Skeletal muscle cell (primary cell): ENCODE data around the gene CCSAP.
A peak's percentile ranks its signal among the peaks of the same experiment; 100 is the strongest.
"Not testable (repeated sequence)": the region's sequence is repeated elsewhere in the genome, so short reads cannot be mapped to it uniquely, and the experiment has no call there.

Experiments used
- DNase-seq: peaks from one replicate; pipeline ENCODE4 v3.0.0-alpha.2; 2010; ENCODE audit warnings: low read depth
- H3K4me3 ChIP-seq: 2 replicates; pipeline ENCODE4 v1.5.1; 2011; ENCODE audit warnings: low read depth, mild to moderate bottlenecking, control low read depth, low read length, moderate library complexity

Gene CCSAP, protein sequence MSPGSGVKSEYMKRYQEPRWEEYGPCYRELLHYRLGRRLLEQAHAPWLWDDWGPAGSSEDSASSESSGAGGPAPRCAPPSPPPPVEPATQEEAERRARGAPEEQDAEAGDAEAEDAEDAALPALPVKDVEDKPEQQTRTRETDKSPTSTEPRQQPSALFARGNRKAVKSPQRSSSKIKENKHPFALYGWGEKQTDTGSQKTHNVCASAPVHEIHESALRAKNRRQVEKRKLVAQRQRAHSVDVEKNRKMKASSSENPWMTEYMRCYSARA

GRCh38 chr1:229342656-229343569, at the start of gene CCSAP:
Gene CCSAP, minus strand, starts transcription at chr1:229343047. Its CDS starts 582 bp downstream, at chr1:229342465.
- DNase-seq, result no peak
- peak within 1 kb of the TSS; percentile 79 for H3K4me3 ChIP-seq

DNA sequence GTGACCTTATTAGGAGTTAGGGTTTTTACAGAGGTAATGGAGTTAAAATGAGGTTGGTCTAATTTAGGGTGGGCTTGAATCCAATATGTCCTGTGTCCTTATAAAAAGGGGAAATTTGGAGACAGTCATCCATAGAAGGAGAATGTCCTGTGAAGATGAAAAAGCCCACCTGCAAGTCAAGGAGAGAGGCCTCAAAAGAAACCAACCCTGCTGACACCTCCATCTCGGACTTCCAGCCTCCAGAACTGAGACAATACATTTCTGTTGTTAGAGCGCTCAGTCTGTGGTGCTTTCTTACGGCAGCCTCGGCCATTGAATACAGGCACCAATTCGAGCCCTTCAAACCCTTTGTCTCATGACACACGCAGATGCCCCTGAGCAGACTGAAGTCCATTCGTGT, 47.3 kb upstream of the CCSAP start:
- no peak for DNase-seq
- no peak overlapping the region for H3K4me3 ChIP-seq

GRCh38 chr1:229388897-229389580, 46.2 kb upstream of the CCSAP start:
- DNase-seq, result peak; percentile 8
- H3K4me3 ChIP-seq, result no peak overlapping the region

DNA sequence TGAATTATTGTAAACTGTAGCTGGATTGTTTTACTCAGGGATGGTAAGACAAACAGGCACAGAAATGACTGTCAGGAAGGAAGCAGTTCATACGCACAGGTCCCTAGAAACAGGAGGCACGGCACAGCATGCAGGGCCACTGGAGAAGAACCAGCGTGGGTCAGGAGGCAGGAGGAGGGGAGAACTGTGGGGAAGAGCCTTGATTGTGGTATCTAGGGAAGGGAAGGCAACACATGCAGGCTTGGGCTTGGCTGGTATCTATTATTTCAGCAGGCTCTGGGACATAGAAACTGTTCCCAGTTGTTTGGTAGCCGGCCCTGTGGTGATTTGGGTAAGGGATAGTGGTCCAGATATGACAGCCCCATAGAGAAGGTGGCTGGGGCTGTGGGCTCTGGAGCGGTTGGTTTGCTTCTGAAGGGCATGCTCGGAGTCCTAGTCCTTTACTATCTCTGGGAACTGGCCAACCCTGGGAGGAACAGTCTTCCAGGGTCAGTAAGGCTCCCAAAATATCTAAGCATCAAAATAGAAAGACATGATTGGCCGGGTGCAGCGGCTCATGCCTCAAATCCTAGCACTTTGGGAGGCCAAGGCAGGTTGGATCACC, 43.1 kb upstream of the CCSAP start:
- no peak overlapping the region for H3K4me3 ChIP-seq
- DNase-seq, result no peak

DNA sequence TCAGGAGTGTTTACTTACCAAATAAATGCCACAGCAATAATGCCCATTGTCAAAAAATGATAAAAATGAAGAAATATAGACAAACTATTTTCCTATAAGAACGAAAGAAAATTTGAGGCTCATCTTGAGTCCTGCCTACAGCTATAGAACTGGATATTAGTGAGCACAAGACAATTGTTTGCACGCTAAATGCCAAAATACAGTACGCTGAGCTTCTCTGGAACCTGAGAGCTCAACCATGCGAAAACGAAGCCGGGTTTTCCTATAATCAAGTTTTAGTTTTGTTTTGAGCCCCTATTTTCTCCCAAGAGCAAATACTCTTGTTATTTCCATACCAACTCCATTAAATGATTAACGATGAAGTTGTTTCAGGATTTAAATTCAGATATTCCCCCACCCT, 42.0 kb upstream of the CCSAP start:
- DNase-seq, result no peak
- no peak overlapping the region for H3K4me3 ChIP-seq

GRCh38 chr1:229383961-229384360, 41.1 kb upstream of the CCSAP start:
- DNase-seq, result no peak
- no peak overlapping the region for H3K4me3 ChIP-seq

- H3K4me3 ChIP-seq, result no peak overlapping the region
- DNase-seq, result no peak
These were observed 40.3 kb upstream of the CCSAP start for GRCh38 chr1:229383188-229383587.

DNA sequence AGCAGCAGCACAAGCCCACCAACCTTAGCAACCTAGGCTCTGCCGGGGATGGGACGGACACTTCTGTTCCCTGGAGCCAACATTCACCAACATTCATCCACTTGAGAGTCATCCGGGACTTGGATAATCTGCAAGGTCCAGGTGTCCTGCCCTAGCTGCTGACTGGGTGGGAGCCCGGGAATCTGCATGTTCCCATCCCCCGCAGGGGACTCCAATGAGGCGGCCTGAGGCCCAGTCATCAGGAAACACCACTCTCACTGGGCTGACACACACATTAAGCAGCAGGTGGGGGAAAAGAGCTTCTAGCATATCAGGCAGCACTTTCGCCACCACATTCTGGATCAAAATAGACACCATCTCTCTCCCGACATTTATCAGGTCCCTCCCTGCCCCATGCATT, 38.4 kb upstream of the CCSAP start:
- H3K4me3 ChIP-seq, result no peak overlapping the region
- no peak for DNase-seq

DNA sequence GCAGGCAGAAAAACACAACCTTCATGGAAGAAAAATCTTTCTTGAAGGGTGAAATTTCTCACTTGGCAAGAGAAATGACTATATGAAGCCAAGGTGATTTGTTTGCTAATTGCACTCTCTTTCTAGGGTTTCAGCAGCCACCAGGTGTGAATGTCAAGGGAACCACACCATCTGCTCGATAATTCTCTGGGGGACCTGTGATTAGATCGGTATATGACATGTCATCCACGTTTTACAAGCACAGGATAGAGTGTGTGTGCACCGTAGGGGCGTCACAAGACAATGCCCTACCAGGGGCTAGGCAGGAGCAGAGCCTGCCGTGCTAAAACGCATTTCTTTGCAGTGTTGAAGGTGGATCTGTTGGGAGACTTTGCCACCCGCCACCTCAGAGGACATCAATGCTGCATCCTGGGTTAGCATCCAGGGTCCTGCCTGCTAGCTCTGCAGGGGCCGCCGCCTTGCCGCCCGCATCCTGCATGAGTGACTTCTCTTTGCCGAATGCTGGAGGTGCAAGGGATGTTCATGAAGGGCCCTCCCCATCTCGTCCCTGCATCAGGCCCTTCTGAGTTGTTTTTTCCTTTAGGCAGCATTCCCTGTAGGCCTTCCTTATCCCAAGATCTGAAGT, 37.8 kb upstream of the CCSAP start:
- H3K4me3 ChIP-seq, result no peak overlapping the region
- DNase-seq, result no peak

- no peak overlapping the region for H3K4me3 ChIP-seq
- DNase-seq, result no peak
These were observed 37.0 kb upstream of the CCSAP start for GRCh38 chr1:229379846-229380245.

DNA sequence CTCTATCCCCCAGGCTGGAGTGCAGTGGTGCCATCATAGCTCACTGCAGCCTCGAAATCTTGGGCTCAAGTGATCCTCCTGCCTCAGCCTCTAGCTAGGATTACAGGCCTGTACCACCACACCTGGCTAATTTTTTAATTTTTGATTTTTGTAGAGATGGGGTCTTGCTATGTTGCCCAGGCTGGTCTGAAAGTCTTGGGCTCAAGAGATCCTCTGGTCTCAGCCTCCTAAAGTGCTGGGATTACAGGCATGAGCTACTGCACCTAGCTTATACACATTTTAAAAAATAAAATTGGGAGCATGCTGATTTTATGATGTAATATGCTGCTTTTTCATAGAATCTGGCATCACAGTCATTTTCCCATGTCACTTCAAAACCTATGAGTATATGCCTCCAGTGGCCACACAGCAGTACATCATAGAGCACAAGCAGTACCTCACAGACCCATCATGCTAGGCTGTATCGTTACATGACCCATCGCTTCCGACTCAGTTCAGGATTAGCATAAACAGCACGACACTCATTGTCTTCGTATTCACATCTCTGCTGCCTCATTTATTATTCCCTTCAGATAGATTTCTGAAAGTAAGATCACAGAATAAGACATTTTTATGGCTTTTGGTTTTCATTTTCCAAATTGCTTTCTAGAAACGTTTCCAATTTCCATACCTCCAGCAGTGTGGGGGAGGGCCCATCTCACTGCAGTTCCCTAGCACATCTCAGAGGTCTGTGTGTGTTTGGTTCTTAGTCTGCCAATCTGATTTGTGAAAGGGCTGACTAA, 35.9 kb upstream of the CCSAP start:
- H3K4me3 ChIP-seq, result no peak overlapping the region
- no peak for DNase-seq

DNA sequence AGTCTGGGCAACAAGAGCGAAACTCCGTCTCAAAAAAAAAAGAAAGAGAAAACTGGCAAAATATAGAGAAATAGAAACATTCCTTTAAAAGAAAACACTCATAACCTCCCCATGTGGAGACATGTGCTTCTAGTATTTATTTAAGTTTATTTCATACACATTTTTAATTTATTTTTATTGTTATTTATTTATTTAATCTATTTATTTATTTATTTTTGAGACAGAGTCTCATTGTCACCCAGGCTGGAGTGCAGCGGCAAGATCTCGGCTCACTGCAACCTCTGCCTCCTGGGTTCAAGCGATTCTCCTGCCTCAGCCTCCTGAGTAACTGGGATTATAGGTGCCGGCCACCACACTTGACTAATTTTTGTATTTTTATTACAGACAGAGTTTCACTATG, 35.2 kb upstream of the CCSAP start:
- not testable (repeated sequence) for DNase-seq, H3K4me3 ChIP-seq

DNA sequence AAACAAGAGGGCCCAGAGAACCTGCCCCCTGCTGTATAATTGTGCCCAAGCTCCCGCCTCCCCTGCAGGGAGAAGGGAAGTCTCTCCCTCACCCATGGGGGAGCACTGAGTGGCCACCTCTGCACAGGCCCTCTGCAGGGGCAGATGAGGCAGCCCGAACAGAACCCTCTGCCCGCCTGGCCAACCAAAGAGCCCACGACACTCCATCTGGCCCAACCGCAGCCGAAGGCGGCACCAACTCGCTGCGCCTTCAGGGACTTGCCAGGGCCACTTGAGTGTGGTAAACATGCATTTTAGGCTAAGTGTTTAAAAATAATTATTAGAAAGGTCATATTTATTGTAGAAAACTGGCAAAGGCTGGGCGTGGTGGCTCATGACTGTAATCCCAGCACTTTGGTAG, 34.6 kb upstream of the CCSAP start:
- DNase-seq, result no peak

DNA sequence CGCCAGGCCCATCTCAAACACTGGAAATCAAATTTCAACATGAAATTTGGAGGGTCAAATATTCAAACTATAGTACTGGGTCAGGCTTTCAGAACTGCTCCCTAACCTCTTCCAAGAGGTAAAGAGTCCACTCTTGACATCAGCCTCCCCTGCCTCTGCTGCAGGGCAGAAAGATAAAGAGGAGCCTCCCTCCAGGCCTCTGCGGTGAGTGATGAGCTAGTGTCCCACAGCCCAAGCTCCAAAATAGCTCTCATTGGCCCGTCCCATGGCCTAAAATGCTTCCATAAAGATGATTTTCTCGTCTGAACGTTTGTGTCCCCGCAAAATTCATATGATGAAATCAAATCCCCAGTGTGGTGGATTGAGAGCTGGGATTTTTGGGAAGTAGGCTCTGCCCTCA, 33.7 kb upstream of the CCSAP start:
- no peak for DNase-seq
- no peak overlapping the region for H3K4me3 ChIP-seq

More for the DNA sequence above, 34.6 kb upstream of the CCSAP start:
- H3K4me3 ChIP-seq, result no peak overlapping the region

DNA sequence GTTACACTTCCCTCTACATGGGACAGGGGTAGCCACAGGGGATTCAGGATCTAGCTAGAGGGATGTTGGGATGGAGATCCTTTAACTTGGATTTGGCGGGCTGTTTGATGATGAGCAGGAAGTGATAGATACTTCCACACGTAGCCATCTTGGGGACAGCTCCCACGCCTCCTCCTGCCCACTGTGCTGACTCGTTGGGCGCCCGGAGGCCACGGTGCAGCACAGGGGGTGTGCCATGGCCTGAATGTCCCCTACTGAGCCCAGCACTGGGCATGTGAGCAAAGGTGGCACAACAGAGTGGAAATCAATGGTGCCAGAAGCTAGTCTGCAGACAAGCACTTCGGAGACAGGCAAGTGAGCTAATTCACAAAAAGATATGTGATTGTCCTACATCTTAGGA, 31.6 kb upstream of the CCSAP start:
- H3K4me3 ChIP-seq, result no peak overlapping the region
- DNase-seq, result no peak

DNA sequence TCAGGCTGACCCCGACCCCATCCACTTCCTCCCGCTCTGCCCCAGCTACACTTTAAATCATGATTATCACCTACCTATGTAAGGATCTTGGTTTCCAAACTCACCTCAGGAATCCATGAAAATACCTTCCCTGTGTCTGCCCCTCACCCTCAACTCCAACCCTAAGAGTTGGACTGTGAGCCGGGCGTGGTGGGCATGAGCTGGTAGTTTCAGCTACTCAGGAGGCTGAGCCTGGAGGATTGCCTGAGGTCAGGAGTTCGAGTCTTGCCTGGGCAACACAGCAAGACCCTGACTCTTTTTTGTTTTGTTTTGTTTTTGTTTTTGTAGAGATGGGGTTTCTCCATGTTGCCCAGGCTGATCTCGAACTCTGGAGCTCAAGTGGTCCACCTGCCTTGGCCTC, 30.5 kb upstream of the CCSAP start:
- DNase-seq, result no peak
- no peak overlapping the region for H3K4me3 ChIP-seq

DNA sequence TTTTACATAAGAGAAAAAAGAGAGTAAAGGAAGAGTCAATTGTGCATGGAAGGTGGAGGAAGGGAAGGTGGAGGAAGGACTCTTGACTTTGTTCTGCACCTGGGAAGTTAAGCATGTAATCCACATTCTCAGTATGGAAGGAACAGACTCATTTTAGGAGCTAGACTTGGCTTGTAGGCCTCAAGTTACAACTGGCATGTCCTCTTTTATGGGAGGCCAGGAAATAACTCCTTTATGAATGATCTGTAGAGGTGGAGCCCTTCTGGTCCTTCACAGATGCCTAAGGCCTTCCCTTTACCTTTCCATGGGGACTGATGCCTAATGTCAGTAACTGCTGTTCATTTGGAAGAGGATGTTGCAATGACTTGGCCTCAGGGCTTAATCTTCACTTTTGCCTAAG, 29.4 kb upstream of the CCSAP start:
- no peak for DNase-seq
- H3K4me3 ChIP-seq, result no peak overlapping the region

DNA sequence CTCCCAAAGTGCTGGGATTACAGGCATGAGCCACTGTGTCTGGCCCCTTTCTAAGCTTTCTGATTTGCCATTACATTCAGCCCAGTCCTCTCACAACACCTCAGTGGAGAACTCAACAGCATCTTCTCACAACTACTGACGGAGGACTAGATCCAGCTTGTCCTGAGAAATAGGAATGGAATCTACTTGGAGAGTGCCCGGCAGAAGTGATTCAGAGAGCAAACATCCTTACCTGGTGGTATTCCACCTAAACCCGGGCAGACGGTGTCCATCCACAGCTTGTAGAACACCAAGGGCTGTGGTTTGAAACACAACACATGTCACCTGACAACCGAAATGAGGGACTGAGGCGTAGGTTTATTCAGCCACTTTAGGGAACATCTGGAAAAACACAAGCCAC, 28.8 kb upstream of the CCSAP start:
- H3K4me3 ChIP-seq, result no peak overlapping the region
- DNase-seq, result no peak

- no peak overlapping the region for H3K4me3 ChIP-seq
- DNase-seq, result no peak
These were observed 27.8 kb upstream of the CCSAP start for GRCh38 chr1:229370601-229371021.
